ENCODE data around the gene SNX13. TPM values are rescaled to one million over a fixed set of nuclear protein-coding genes. Genes with fewer than 3 reads are reported as not detected.

Gene SNX13
- polyA plus RNA-seq, 1 of the 3 experiments (the other 2 are of a cell fraction) = 13.0 TPM

DNA sequence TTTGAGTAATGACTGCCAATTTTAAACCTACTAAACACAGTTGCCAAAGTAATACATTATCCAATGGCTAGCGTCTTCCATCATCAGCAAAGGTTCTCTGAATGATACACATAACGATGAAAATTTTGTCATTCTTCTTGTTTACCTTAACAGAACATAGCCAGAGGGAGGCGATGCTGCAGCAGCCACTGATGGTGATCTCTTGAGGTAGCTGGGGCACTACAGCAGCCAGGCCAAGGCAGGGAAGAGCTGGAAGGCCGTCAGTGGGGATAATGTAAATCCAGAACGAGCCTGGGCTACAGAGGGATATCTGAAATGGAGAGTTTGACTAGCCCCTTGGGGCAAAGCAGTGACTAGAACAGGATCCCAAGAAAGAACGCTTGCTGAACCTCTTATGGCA, 48.6 kb upstream of the SNX13 start:
- Histone ChIP-seq H3K9me3 (no peaks in the 10 kb centered on the region), H3K9ac (no peak overlapping the region), H3F3A (replicated peaks; ENCODE audit: insufficient read depth) (no peaks in the 10 kb centered on the region), H3K79me2 (ENCODE audit: insufficient read depth) (no peaks in the 10 kb centered on the region), H3K27me3 (ENCODE audit: insufficient read depth) (no peaks in the 10 kb centered on the region; the same call in 1 of the 2 replicates), H3K36me3 (replicated peaks in 1 of 2; ENCODE audit: control insufficient read depth in 1 of 2, insufficient read depth in 2 of 2, low read length in 1 of 2) (no peaks in the 10 kb centered on the region), H3K4me2 (no peak overlapping the region), H3K9me2 (no peaks in the 10 kb centered on the region), H3K4me3 (ENCODE audit: low read depth in 2 of 2, low read length in 1 of 2) (no peak overlapping the region), H2AFZ (ENCODE audit: low read depth) (no peak overlapping the region), H4K20me1 (ENCODE audit: insufficient read depth) (no peaks in the 10 kb centered on the region), H3K27ac (ENCODE audit: low read depth in 2 of 2, low read length in 1 of 2) (no peak overlapping the region), H3K4me1 (ENCODE audit: control insufficient read depth in 1 of 2, insufficient read depth in 2 of 2, low read depth in 1 of 2, low read length in 1 of 2) (no peaks in the 10 kb centered on the region; a peak in 1 of 4 replicates)
- no peak for DNase-seq
- ChIA-PET CTCF (interaction anchor here (1.4 to 1.5 kb wide), 2 partner anchors 82 to 219 kb away, joined by 3 to 6 read pairs; no protein-coding TSS in a partner anchor), POLR2A (no interaction called here)
- TF ChIP-seq, protein P1, sequence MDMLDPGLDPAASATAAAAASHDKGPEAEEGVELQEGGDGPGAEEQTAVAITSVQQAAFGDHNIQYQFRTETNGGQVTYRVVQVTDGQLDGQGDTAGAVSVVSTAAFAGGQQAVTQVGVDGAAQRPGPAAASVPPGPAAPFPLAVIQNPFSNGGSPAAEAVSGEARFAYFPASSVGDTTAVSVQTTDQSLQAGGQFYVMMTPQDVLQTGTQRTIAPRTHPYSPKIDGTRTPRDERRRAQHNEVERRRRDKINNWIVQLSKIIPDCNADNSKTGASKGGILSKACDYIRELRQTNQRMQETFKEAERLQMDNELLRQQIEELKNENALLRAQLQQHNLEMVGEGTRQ (IDR thresholded peaks at IDR 0.05; ENCODE audit: borderline replicate concordance, low read depth, low read length) = no peak
- no peak for TF ChIP-seq CHD2 (IDR thresholded peaks at IDR 0.05; ENCODE audit: low read length, partially characterized antibody)
- TF ChIP-seq, protein P2, sequence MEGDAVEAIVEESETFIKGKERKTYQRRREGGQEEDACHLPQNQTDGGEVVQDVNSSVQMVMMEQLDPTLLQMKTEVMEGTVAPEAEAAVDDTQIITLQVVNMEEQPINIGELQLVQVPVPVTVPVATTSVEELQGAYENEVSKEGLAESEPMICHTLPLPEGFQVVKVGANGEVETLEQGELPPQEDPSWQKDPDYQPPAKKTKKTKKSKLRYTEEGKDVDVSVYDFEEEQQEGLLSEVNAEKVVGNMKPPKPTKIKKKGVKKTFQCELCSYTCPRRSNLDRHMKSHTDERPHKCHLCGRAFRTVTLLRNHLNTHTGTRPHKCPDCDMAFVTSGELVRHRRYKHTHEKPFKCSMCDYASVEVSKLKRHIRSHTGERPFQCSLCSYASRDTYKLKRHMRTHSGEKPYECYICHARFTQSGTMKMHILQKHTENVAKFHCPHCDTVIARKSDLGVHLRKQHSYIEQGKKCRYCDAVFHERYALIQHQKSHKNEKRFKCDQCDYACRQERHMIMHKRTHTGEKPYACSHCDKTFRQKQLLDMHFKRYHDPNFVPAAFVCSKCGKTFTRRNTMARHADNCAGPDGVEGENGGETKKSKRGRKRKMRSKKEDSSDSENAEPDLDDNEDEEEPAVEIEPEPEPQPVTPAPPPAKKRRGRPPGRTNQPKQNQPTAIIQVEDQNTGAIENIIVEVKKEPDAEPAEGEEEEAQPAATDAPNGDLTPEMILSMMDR (IDR thresholded peaks at IDR 0.05) = no peak
- TF ChIP-seq RXRA (IDR thresholded peaks at IDR 0.05; ENCODE audit: borderline replicate concordance, low read depth) = no peak
- no peak for TF ChIP-seq MEF2A (IDR thresholded peaks at IDR 0.05; ENCODE audit: borderline replicate concordance, low read depth)
- TF ChIP-seq TEAD4 (IDR thresholded peaks at IDR 0.05; ENCODE audit: borderline replicate concordance, insufficient read depth) = no peak
- TF ChIP-seq, protein P3, sequence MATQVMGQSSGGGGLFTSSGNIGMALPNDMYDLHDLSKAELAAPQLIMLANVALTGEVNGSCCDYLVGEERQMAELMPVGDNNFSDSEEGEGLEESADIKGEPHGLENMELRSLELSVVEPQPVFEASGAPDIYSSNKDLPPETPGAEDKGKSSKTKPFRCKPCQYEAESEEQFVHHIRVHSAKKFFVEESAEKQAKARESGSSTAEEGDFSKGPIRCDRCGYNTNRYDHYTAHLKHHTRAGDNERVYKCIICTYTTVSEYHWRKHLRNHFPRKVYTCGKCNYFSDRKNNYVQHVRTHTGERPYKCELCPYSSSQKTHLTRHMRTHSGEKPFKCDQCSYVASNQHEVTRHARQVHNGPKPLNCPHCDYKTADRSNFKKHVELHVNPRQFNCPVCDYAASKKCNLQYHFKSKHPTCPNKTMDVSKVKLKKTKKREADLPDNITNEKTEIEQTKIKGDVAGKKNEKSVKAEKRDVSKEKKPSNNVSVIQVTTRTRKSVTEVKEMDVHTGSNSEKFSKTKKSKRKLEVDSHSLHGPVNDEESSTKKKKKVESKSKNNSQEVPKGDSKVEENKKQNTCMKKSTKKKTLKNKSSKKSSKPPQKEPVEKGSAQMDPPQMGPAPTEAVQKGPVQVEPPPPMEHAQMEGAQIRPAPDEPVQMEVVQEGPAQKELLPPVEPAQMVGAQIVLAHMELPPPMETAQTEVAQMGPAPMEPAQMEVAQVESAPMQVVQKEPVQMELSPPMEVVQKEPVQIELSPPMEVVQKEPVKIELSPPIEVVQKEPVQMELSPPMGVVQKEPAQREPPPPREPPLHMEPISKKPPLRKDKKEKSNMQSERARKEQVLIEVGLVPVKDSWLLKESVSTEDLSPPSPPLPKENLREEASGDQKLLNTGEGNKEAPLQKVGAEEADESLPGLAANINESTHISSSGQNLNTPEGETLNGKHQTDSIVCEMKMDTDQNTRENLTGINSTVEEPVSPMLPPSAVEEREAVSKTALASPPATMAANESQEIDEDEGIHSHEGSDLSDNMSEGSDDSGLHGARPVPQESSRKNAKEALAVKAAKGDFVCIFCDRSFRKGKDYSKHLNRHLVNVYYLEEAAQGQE (IDR thresholded peaks at IDR 0.05; ENCODE audit: low read depth, low read length) = no peak
- 17% methylated on average over 6 of the region's 6 CpGs for WGBS (ENCODE audit: low lambda C conversion rate)

DNA sequence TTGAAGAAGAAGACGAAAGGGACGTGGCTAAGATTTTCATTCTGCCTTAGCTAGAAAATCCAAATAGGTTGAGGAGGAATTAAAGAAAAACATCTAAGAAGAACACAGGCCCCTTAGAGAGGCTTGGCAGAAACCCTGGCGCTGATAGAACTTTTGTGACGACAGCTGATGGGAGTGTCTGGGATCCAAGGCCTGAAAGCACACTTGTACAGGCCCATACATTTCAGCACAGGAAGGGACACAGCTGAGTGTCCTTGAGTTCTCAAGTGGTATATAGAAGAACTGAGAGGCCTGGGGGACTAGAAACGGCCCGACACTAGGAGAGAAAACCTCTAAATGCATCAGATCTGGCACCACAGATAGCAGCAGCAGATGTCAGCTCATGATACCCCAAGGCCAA, 47.8 kb upstream of the SNX13 start:
- no peaks in the 10 kb centered on the region for H3K36me3 ChIP-seq (replicated peaks in 1 of 2; ENCODE audit: control insufficient read depth in 1 of 2, insufficient read depth in 2 of 2, low read length in 1 of 2)
- 36% methylated on average over 6 of the region's 6 CpGs for WGBS (ENCODE audit: low lambda C conversion rate)
- no peaks in the 10 kb centered on the region for H3K9me3 ChIP-seq
- H3K9ac ChIP-seq = no peak overlapping the region
- no peaks in the 10 kb centered on the region; a peak in 1 of 4 replicates for H3K4me1 ChIP-seq (ENCODE audit: control insufficient read depth in 1 of 2, insufficient read depth in 2 of 2, low read depth in 1 of 2, low read length in 1 of 2)
- no peaks in the 10 kb centered on the region for H3K79me2 ChIP-seq (ENCODE audit: insufficient read depth)
- H3K4me2 ChIP-seq = no peak overlapping the region
- H3K27me3 ChIP-seq (ENCODE audit: insufficient read depth) = no peaks in the 10 kb centered on the region; the same call in 1 of the 2 replicates
- no peaks in the 10 kb centered on the region for H4K20me1 ChIP-seq (ENCODE audit: insufficient read depth)
- H2AFZ ChIP-seq (ENCODE audit: low read depth) = 0 out of 2 replicates have a peak overlapping the region, but pooled peaks have one; percentile 10
- no peak overlapping the region for H3K27ac ChIP-seq (ENCODE audit: low read depth in 2 of 2, low read length in 1 of 2)
- DNase-seq = no peak
- H3F3A ChIP-seq (replicated peaks; ENCODE audit: insufficient read depth) = no peaks in the 10 kb centered on the region
- POLR2A ChIA-PET = no interaction called here
- CTCF ChIA-PET = interaction anchor here (1.5 to 1.8 kb wide), 2 partner anchors 83 to 218 kb away, joined by 3 to 4 read pairs; no protein-coding TSS in a partner anchor
- H3K4me3 ChIP-seq (ENCODE audit: low read depth in 2 of 2, low read length in 1 of 2) = no peak overlapping the region
- H3K9me2 ChIP-seq = no peaks in the 10 kb centered on the region
- TF ChIP-seq TEAD4 (IDR thresholded peaks at IDR 0.05; ENCODE audit: borderline replicate concordance, insufficient read depth) = no peak
- TF ChIP-seq, protein P4, sequence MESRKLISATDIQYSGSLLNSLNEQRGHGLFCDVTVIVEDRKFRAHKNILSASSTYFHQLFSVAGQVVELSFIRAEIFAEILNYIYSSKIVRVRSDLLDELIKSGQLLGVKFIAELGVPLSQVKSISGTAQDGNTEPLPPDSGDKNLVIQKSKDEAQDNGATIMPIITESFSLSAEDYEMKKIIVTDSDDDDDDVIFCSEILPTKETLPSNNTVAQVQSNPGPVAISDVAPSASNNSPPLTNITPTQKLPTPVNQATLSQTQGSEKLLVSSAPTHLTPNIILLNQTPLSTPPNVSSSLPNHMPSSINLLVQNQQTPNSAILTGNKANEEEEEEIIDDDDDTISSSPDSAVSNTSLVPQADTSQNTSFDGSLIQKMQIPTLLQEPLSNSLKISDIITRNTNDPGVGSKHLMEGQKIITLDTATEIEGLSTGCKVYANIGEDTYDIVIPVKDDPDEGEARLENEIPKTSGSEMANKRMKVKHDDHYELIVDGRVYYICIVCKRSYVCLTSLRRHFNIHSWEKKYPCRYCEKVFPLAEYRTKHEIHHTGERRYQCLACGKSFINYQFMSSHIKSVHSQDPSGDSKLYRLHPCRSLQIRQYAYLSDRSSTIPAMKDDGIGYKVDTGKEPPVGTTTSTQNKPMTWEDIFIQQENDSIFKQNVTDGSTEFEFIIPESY (IDR thresholded peaks at IDR 0.05; ENCODE audit: borderline replicate concordance, low read depth) = no peak
- TF ChIP-seq NRF1 (IDR thresholded peaks at IDR 0.05; ENCODE audit: low read depth, low read length) = no peak
- TF ChIP-seq CHD2 (IDR thresholded peaks at IDR 0.05; ENCODE audit: low read length, partially characterized antibody) = no peak
- TF ChIP-seq RXRA (IDR thresholded peaks at IDR 0.05; ENCODE audit: borderline replicate concordance, low read depth) = no peak
- no peak for TF ChIP-seq POLR2AphosphoS5 (IDR thresholded peaks at IDR 0.05; ENCODE audit: low read depth, low read length)
- TF ChIP-seq RAD21 (IDR thresholded peaks at IDR 0.05; ENCODE audit: low read length) = no peak
- TF ChIP-seq MEF2A (IDR thresholded peaks at IDR 0.05; ENCODE audit: borderline replicate concordance, low read depth) = no peak
- no peak for TF ChIP-seq GATA2 (CRISPR knock-in tag; IDR thresholded peaks at IDR 0.05)
- TF ChIP-seq EZH2phosphoT487 (IDR thresholded peaks at IDR 0.05; ENCODE audit: borderline replicate concordance, low read depth) = no peak
- no peak for TF ChIP-seq TCF12 (IDR thresholded peaks at IDR 0.05)
- no peak for TF ChIP-seq JUND (IDR thresholded peaks at IDR 0.05)
- TF ChIP-seq, protein P5, sequence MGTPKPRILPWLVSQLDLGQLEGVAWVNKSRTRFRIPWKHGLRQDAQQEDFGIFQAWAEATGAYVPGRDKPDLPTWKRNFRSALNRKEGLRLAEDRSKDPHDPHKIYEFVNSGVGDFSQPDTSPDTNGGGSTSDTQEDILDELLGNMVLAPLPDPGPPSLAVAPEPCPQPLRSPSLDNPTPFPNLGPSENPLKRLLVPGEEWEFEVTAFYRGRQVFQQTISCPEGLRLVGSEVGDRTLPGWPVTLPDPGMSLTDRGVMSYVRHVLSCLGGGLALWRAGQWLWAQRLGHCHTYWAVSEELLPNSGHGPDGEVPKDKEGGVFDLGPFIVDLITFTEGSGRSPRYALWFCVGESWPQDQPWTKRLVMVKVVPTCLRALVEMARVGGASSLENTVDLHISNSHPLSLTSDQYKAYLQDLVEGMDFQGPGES (IDR thresholded peaks at IDR 0.05; ENCODE audit: low read depth, low read length) = no peak
